ENCODE data around the gene MYL6.

The MYL6 gene

DNA sequence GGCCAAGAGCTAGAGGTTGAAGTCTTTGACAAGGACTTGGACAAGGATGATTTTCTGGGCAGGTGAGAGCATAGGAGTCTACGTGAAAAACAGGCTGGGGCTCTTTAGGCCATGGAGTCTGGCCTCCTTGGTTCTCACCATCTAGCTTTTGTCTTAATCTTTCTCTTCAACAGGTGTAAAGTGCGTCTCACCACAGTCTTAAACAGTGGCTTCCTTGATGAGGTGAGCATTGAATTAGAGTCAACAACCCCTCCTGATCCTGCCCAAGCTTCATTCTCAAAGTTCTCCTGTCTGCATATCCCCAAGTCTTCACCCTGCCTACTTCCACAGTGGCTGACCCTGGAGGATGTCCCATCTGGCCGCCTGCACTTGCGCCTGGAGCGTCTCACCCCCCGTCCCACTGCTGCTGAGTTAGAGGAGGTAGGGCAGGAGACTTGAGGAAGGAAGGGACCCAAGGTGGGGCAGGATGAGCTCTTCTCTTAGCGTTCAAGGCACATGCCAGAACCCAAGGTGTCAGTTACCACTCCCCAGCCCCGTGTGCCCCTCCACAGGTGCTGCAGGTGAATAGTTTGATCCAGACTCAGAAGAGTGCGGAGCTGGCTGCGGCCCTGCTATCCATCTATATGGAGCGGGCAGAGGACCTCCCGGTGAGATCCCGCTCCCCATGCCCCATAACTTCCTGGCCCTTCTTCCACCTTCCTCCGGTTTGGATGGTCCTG lies 20.1 kb upstream of the MYL6 start:
- CTCF ChIA-PET, result interaction anchor here (0.5 kb wide), 1 partner anchor 949 kb away, joined by 3 read pairs; no protein-coding TSS in a partner anchor
- DNase-seq (ENCODE audit: extremely low spot score), result no peak
- POLR2A ChIA-PET, result interaction anchor here (1.3 to 1.9 kb wide), 2 partner anchors 10 kb away, joined by 3 to 9 read pairs; partner anchors contain the start of gene ESYT1
- TF ChIP-seq TARDBP (IDR thresholded peaks at IDR 0.05), result no peak
- no peak for TF ChIP-seq FOXM1 (IDR thresholded peaks at IDR 0.05; ENCODE audit: borderline replicate concordance)
- no peak for TF ChIP-seq FOXA1 (IDR thresholded peaks at IDR 0.05)
- TF ChIP-seq NFRKB (IDR thresholded peaks at IDR 0.05), result no peak
- TF ChIP-seq SUZ12 (IDR thresholded peaks at IDR 0.05), result no peak
- no peak for TF ChIP-seq HDGF (IDR thresholded peaks at IDR 0.05; ENCODE audit: borderline replicate concordance)
- TF ChIP-seq CTBP1 (IDR thresholded peaks at IDR 0.05; ENCODE audit: borderline replicate concordance), result no peak

DNA sequence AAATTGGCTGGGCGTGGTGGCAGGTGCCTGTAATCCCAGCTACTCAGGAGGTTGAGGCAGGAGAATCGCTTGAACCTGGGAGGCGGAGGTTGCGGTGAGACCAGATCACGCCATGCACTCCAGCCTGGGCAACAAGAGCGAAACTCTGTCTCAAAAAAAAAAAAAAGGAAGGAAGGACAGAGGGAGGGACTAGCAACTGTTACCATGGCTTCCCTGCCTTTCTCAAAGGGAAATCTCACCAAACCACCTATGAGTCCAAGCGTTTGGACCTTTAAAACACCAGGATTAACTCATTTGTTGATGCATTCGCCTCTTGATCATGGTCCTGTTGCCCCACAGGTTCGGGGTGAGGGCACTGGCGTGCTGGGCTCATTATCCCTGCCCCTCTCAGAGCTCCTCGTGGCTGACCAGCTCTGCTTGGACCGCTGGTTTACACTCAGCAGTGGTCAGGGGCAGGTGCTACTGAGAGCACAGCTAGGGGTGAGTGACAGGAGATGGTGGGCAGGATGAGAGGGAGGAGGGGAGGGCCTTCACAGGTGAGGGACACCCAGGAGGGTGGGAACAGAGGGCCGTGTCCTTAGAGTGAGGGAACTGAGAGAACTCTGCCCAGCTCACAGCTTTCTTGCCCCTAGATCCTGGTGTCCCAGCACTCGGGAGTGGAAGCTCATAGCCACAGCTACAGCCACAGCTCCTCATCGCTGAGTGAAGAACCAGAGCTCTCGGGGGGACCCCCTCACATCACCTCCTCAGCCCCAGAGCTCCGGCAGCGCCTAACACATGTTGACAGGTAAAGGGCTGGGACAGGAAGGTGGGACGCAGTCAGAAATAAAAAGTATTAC lies 16.0 kb upstream of the MYL6 start:
- ChIA-PET POLR2A (interaction anchor here (2.4 to 5.9 kb wide), 2 partner anchors 10 to 14 kb away, joined by 8 to 28 read pairs; partner anchors contain the start of genes ESYT1 and MYL6B), CTCF (no interaction called here)
- DNase-seq (ENCODE audit: extremely low spot score), result no peak
- TF ChIP-seq CTBP1 (IDR thresholded peaks at IDR 0.05; ENCODE audit: borderline replicate concordance), result no peak
- TF ChIP-seq FOXM1 (IDR thresholded peaks at IDR 0.05; ENCODE audit: borderline replicate concordance), result no peak
- no peak for TF ChIP-seq HDGF (IDR thresholded peaks at IDR 0.05; ENCODE audit: borderline replicate concordance)
- no peak for TF ChIP-seq BHLHE40 (IDR thresholded peaks at IDR 0.05; ENCODE audit: borderline replicate concordance)
- TF ChIP-seq LEF1 (IDR thresholded peaks at IDR 0.05; ENCODE audit: borderline replicate concordance), result no peak
- no peak for TF ChIP-seq FOXA1 (IDR thresholded peaks at IDR 0.05)
- no peak for TF ChIP-seq ZNF384 (IDR thresholded peaks at IDR 0.05)
- TF ChIP-seq NFRKB (IDR thresholded peaks at IDR 0.05), result no peak
- no peak for TF ChIP-seq SP1 (IDR thresholded peaks at IDR 0.05)
- TF ChIP-seq TARDBP (IDR thresholded peaks at IDR 0.05), result no peak
- TF ChIP-seq ELF4 (IDR thresholded peaks at IDR 0.05), result no peak
- no peak for TF ChIP-seq SUZ12 (IDR thresholded peaks at IDR 0.05)

DNA sequence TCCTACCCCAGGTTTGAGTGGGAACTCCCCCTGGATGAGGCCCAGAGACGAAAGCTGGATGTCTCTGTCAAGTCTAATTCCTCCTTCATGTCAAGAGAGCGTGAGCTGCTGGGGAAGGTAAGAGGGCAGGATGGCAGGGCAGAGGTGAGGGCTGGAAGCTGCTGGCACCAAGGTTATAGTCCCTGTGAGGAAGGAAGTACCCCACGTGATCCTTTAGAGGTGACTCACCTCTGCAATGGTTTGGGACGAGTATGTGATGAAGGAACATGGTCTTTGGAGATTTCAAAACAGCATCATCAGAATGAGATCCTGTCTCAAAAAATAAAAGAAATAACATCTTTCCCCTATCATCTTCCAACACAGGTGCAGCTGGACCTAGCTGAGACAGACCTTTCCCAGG lies 14.9 kb upstream of the MYL6 start:
- no peak for TF ChIP-seq ELF4 (IDR thresholded peaks at IDR 0.05)
- no peak for TF ChIP-seq FOXM1 (IDR thresholded peaks at IDR 0.05; ENCODE audit: borderline replicate concordance)
- no peak for TF ChIP-seq CTBP1 (IDR thresholded peaks at IDR 0.05; ENCODE audit: borderline replicate concordance)
- TF ChIP-seq SP1 (IDR thresholded peaks at IDR 0.05), result no peak
- no peak for TF ChIP-seq HDGF (IDR thresholded peaks at IDR 0.05; ENCODE audit: borderline replicate concordance)
- no peak for TF ChIP-seq TARDBP (IDR thresholded peaks at IDR 0.05)
- TF ChIP-seq BHLHE40 (IDR thresholded peaks at IDR 0.05; ENCODE audit: borderline replicate concordance), result no peak
- TF ChIP-seq L3MBTL2 (conservative IDR thresholded peaks at IDR 0.05), result no peak
- no peak for TF ChIP-seq FOXA1 (IDR thresholded peaks at IDR 0.05)
- no peak for TF ChIP-seq SUZ12 (IDR thresholded peaks at IDR 0.05)
- no peak for TF ChIP-seq NFRKB (IDR thresholded peaks at IDR 0.05)
- TF ChIP-seq, protein P1, sequence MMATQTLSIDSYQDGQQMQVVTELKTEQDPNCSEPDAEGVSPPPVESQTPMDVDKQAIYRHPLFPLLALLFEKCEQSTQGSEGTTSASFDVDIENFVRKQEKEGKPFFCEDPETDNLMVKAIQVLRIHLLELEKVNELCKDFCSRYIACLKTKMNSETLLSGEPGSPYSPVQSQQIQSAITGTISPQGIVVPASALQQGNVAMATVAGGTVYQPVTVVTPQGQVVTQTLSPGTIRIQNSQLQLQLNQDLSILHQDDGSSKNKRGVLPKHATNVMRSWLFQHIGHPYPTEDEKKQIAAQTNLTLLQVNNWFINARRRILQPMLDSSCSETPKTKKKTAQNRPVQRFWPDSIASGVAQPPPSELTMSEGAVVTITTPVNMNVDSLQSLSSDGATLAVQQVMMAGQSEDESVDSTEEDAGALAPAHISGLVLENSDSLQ (IDR thresholded peaks at IDR 0.05), result no peak
- ChIA-PET POLR2A (interaction anchor here (2.4 to 5.9 kb wide), 2 partner anchors 9 to 15 kb away, joined by 8 to 28 read pairs; partner anchors contain the start of genes ESYT1 and MYL6B), CTCF (interaction anchor here (0.5 kb wide), 1 partner anchor 96 kb away, joined by 3 read pairs; no protein-coding TSS in a partner anchor)
- no peak for DNase-seq (ENCODE audit: extremely low spot score)

DNA sequence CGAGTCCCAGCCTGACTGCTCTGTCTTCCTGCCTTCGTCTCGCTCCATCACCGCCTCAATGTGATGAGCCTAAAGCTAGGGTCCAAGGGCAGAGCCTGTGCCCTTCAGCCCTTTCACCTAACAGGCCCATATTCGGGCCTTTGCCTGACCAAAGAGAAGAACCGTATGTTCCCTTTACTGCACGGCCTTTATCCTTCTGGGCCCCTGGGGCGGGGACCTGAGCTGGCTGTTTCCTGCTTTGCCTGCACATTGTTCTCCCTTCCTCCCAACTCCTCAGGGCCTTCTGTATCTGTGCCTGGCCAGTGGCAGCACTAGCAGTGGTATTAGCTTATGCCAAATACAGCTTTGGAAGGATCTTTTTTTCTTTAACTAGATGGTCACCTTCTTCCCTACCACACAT lies 14.3 kb upstream of the MYL6 start:
- CTCF ChIA-PET, result interaction anchor here (0.7 kb wide), 1 partner anchor 11 kb away, joined by 3 read pairs; no protein-coding TSS in a partner anchor

DNA sequence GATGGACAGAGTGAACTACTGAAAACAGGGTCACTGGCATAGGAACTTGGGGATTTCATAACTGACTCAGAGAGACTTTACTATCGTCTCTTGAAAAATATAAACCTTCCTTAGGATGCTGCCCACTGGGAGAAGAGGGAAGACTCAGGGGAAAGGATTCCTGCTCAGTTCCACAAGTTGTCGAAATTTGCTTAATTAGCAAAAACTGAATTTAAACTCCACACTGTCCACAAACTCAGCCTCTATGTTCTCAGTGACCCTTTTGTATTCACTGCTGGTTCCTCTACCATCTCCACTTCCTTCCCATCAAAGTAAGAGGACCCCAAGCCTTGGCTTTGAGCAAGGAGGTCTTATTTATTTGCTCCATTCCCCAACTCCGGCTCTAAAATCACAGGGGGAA lies 12.9 kb upstream of the MYL6 start:
- TF ChIP-seq FOXM1 (IDR thresholded peaks at IDR 0.05; ENCODE audit: borderline replicate concordance), result no peak
- TF ChIP-seq SUZ12 (IDR thresholded peaks at IDR 0.05), result no peak
- no peak for TF ChIP-seq NFRKB (IDR thresholded peaks at IDR 0.05)
- TF ChIP-seq FOXA1 (IDR thresholded peaks at IDR 0.05), result no peak
- TF ChIP-seq HDGF (IDR thresholded peaks at IDR 0.05; ENCODE audit: borderline replicate concordance), result no peak
- no peak for TF ChIP-seq LEF1 (IDR thresholded peaks at IDR 0.05; ENCODE audit: borderline replicate concordance)
- no peak for TF ChIP-seq FOXK2 (IDR thresholded peaks at IDR 0.05)
- TF ChIP-seq, protein P1 (IDR thresholded peaks at IDR 0.05), result no peak
- TF ChIP-seq TARDBP (IDR thresholded peaks at IDR 0.05), result no peak
- no peak for TF ChIP-seq ZNF384 (IDR thresholded peaks at IDR 0.05)
- no peak for TF ChIP-seq CTBP1 (IDR thresholded peaks at IDR 0.05; ENCODE audit: borderline replicate concordance)
- no peak for TF ChIP-seq BHLHE40 (IDR thresholded peaks at IDR 0.05; ENCODE audit: borderline replicate concordance)
- no peak for TF ChIP-seq SP1 (IDR thresholded peaks at IDR 0.05)
- TF ChIP-seq ARNT (IDR thresholded peaks at IDR 0.05), result no peak
- TF ChIP-seq ELF4 (IDR thresholded peaks at IDR 0.05), result no peak
- no peak for TF ChIP-seq L3MBTL2 (conservative IDR thresholded peaks at IDR 0.05)
- no peak for DNase-seq (ENCODE audit: extremely low spot score)
- ChIA-PET CTCF (interaction anchor here (0.5 kb wide), 1 partner anchor 11 kb away, joined by 3 read pairs; no protein-coding TSS in a partner anchor), POLR2A (interaction anchor here (1.9 to 5.9 kb wide), 2 partner anchors 17 to 27 kb away, joined by 6 to 28 read pairs; partner anchors contain the start of genes ESYT1 and ZC3H10)

More for the DNA sequence above, 14.3 kb upstream of the MYL6 start:
- DNase-seq (ENCODE audit: extremely low spot score), result no peak
- TF ChIP-seq, protein P1 (IDR thresholded peaks at IDR 0.05), result no peak
- TF ChIP-seq L3MBTL2 (conservative IDR thresholded peaks at IDR 0.05), result no peak
- POLR2A ChIA-PET, result interaction anchor here (0.7 to 5.9 kb wide), 8 partner anchors 8 to 78 kb away, joined by 3 to 28 read pairs (median 4); partner anchors contain the start of genes ESYT1, MYL6B, RNF41 and ZC3H10

Data from HEK293T (cell line).